C4-2B (cell line): ENCODE measurements around the gene CHCHD6.

Experiments
- H3K27ac ChIP-seq: fragments of 450-650 bp; 2 replicates; pipeline ENCODE4 v1.5.1; 2017
- CTCF ChIP-seq: fragments of 450-650 bp; conservative IDR thresholded peaks from 2 replicates; pipeline ENCODE4 v1.5.1; 2017; ENCODE audit warnings: mild to moderate bottlenecking
- ZFX ChIP-seq: fragments of 450-650 bp; IDR thresholded peaks from 2 replicates; pipeline ENCODE4 v1.6.1; 2017

CHCHD6 gene

GRCh38 chr3:126747768-126748167, 43.7 kb downstream of the CHCHD6 start:
- TF ChIP-seq ZFX (no peak), CTCF (no peak)
- H3K27ac ChIP-seq: no peak overlapping the region

- no peak overlapping the region for H3K27ac ChIP-seq
- TF ChIP-seq ZFX (no peak), CTCF (no peak)
These were observed 44.9 kb downstream of the CHCHD6 start for GRCh38 chr3:126748701-126749546.

- no peak overlapping the region for H3K27ac ChIP-seq
- TF ChIP-seq ZFX: no peak
These were observed 45.5 kb downstream of the CHCHD6 start for GRCh38 chr3:126749547-126749875.

- TF ChIP-seq ZFX (no peak), CTCF (no peak)
- H3K27ac ChIP-seq: no peak overlapping the region
These were observed 46.1 kb downstream of the CHCHD6 start for GRCh38 chr3:126749931-126750755.

- no peak overlapping the region for H3K27ac ChIP-seq
These were observed 46.7 kb downstream of the CHCHD6 start for GRCh38 chr3:126750756-126751121.

GRCh38 chr3:126751611-126752302, 47.7 kb downstream of the CHCHD6 start:
- TF ChIP-seq CTCF: no peak
- TF ChIP-seq ZFX: no peak
- no peak overlapping the region for H3K27ac ChIP-seq

More at GRCh38 chr3:126750756-126751121, 46.7 kb downstream of the CHCHD6 start:
- TF ChIP-seq ZFX (no peak), CTCF (no peak)

GRCh38 chr3:126752303-126753190, 48.5 kb downstream of the CHCHD6 start:
- H3K27ac ChIP-seq: no peak overlapping the region
- no peak for TF ChIP-seq ZFX
- TF ChIP-seq CTCF: peak; percentile 96
